ENCODE measurements around the gene TOP2A. TPM values are rescaled to one million over a fixed set of nuclear protein-coding genes. Genes with fewer than 3 reads are reported as not detected.

The TOP2A gene
- total RNA-seq, 1 experiment from 2014 or later: 237 TPM

GRCh38 chr17:40457964-40458791 lies 40.5 kb upstream of the TOP2A start:
- no peaks in the 10 kb centered on the region for H3K27me3 Mint-ChIP-seq (ENCODE audit: insufficient read depth, unreplicated experiment)
- Histone ChIP-seq H3K4me3 (ENCODE audit: low read depth, low read length) (no peak overlapping the region), H3K9me3 (no peaks in the 10 kb centered on the region), H3K4me1 (no peaks in the 10 kb centered on the region), H3K36me3 (ENCODE audit: control insufficient read depth, insufficient read depth, low read length) (no peaks in the 10 kb centered on the region), H3K27me3 (replicated peaks; ENCODE audit: control insufficient read depth, insufficient read depth, low read length) (no peaks in the 10 kb centered on the region)
- TF ChIP-seq CTCF (IDR thresholded peaks at IDR 0.05; ENCODE audit: insufficient read depth in 1 of 2, low read depth in 1 of 2, low read length in 1 of 2, severe bottlenecking in 1 of 2, unreplicated experiment in 1 of 2): no peak
- no peak overlapping the region for H3K4me3 Mint-ChIP-seq (ENCODE audit: unreplicated experiment)
- intact Hi-C loops (cut with micrococcal nuclease; ENCODE audit: unreplicated experiment): no loop called here
- ChIA-PET CTCF (no interaction called here), POLR2A (no interaction called here)
- no peaks in the 10 kb centered on the region for H3K36me3 Mint-ChIP-seq (ENCODE audit: insufficient read depth, unreplicated experiment)
- H3K9me3 Mint-ChIP-seq (ENCODE audit: unreplicated experiment): no peaks in the 10 kb centered on the region
- H3K4me1 Mint-ChIP-seq (ENCODE audit: low read depth, unreplicated experiment): no peaks in the 10 kb centered on the region
- no peak for DNase-seq
- no TSS peak for BruUV-seq (replicated peaks)
- no peak overlapping the region for H3K27ac Mint-ChIP-seq (ENCODE audit: unreplicated experiment)

- no peaks in the 10 kb centered on the region for H3K36me3 ChIP-seq (ENCODE audit: control insufficient read depth, insufficient read depth, low read length)
- H3K4me1 Mint-ChIP-seq (ENCODE audit: low read depth, unreplicated experiment): no peaks in the 10 kb centered on the region
- H3K27ac Mint-ChIP-seq (ENCODE audit: unreplicated experiment): no peak overlapping the region
- no peaks in the 10 kb centered on the region for H3K36me3 Mint-ChIP-seq (ENCODE audit: insufficient read depth, unreplicated experiment)
- H3K27me3 ChIP-seq (replicated peaks; ENCODE audit: control insufficient read depth, insufficient read depth, low read length): no peaks in the 10 kb centered on the region
- no peak for DNase-seq
- TF ChIP-seq CTCF (IDR thresholded peaks at IDR 0.05; ENCODE audit: insufficient read depth in 1 of 2, low read depth in 1 of 2, low read length in 1 of 2, severe bottlenecking in 1 of 2, unreplicated experiment in 1 of 2): no peak
- BruUV-seq (replicated peaks): no TSS peak
- H3K4me1 ChIP-seq: no peaks in the 10 kb centered on the region
- H3K9me3 Mint-ChIP-seq (ENCODE audit: unreplicated experiment): no peaks in the 10 kb centered on the region
- H3K9me3 ChIP-seq: no peaks in the 10 kb centered on the region
- ChIA-PET CTCF (interaction anchor here (0.7 kb wide), 1 partner anchor 95 kb away, joined by 3 read pairs; no protein-coding TSS in a partner anchor), POLR2A (no interaction called here)
- H3K4me3 ChIP-seq (ENCODE audit: low read depth, low read length): no peak overlapping the region
- no peaks in the 10 kb centered on the region for H3K27me3 Mint-ChIP-seq (ENCODE audit: insufficient read depth, unreplicated experiment)
- intact Hi-C loops (cut with micrococcal nuclease; ENCODE audit: unreplicated experiment): no loop called here
- H3K4me3 Mint-ChIP-seq (ENCODE audit: unreplicated experiment): no peak overlapping the region
Measured at GRCh38 chr17:40457369-40457768, 39.7 kb upstream of the TOP2A start.

DNA sequence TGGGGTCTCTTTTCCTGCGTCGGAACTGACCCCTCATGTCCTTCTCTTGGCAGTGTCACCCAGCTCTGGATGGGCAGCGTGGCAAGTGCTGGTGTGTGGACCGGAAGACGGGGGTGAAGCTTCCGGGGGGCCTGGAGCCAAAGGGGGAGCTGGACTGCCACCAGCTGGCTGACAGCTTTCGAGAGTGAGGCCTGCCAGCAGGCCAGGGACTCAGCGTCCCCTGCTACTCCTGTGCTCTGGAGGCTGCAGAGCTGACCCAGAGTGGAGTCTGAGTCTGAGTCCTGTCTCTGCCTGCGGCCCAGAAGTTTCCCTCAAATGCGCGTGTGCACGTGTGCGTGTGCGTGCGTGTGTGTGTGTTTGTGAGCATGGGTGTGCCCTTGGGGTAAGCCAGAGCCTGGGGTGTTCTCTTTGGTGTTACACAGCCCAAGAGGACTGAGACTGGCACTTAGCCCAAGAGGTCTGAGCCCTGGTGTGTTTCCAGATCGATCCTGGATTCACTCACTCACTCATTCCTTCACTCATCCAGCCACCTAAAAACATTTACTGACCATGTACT lies 38.8 kb upstream of the TOP2A start:
- Mint-ChIP-seq H3K27ac (ENCODE audit: unreplicated experiment) (no peak overlapping the region), H3K36me3 (ENCODE audit: insufficient read depth, unreplicated experiment) (no peaks in the 10 kb centered on the region), H3K9me3 (ENCODE audit: unreplicated experiment) (no peaks in the 10 kb centered on the region), H3K4me1 (ENCODE audit: low read depth, unreplicated experiment) (no peaks in the 10 kb centered on the region), H3K27me3 (ENCODE audit: insufficient read depth, unreplicated experiment) (no peaks in the 10 kb centered on the region), H3K4me3 (ENCODE audit: unreplicated experiment) (no peak overlapping the region)
- no peak for TF ChIP-seq CTCF (IDR thresholded peaks at IDR 0.05; ENCODE audit: insufficient read depth in 1 of 2, low read depth in 1 of 2, low read length in 1 of 2, severe bottlenecking in 1 of 2, unreplicated experiment in 1 of 2)
- Histone ChIP-seq H3K4me3 (ENCODE audit: low read depth, low read length) (no peak overlapping the region), H3K36me3 (ENCODE audit: control insufficient read depth, insufficient read depth, low read length) (no peaks in the 10 kb centered on the region), H3K9me3 (no peaks in the 10 kb centered on the region), H3K4me1 (no peaks in the 10 kb centered on the region; the same call in 1 of the 2 replicates), H3K27me3 (replicated peaks; ENCODE audit: control insufficient read depth, insufficient read depth, low read length) (no peaks in the 10 kb centered on the region)
- no peak for DNase-seq
- ChIA-PET POLR2A (no interaction called here), CTCF (interaction anchor here (0.6 to 1.7 kb wide), 5 partner anchors 20 to 94 kb away, joined by 3 to 10 read pairs (median 5); no protein-coding TSS in a partner anchor)
- no TSS peak for BruUV-seq (replicated peaks)
- intact Hi-C loops (cut with micrococcal nuclease; ENCODE audit: unreplicated experiment): no loop called here
